ENCODE data around the gene ARHGEF10L. TPM values are rescaled to one million over a fixed set of nuclear protein-coding genes. Genes with fewer than 3 reads are reported as not detected.

ARHGEF10L gene
- total RNA-seq, 1 donor from 2014 or later: 20.3 TPM

DNA sequence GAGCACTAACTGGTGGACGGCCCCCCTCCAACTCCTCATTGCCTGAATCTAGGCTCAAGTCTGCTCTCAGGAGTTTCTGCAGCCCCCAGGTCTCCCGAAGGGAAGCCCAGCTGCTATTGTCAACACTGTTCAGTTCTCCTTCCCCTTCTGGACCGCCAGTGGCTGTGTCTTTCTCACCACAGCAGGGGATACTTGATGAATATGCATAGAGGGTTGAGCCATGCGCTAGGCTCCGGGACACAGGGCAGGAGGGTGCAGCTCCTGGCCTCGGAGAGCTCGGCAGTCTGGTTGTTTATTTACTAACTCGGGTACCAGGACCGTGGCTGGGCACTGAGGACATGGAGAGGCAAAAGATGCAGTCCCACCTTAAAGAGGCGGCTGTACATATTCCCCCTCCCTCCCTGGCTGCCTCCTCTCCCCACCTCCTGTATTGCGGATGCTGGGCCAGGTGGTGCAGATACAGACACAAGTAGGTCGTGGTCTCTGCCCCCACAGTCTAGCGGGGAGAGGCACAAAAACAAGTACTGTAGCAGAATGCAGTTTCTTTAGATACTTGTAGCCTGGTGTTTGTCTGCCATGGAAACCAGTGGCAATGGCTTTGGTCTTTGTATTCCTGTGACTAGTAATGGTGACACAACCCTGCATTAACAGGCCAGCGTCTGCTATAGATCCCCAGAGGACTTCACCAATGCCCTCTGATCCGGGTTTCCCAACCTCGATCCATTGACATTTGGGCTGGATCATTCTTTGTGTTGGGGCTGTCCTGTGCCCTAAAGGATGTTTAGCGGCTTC lies 26.2 kb downstream of the ARHGEF10L start:
- Mint-ChIP-seq H3K36me3 (no peaks in the 10 kb centered on the region), H3K9me3 (no peaks in the 10 kb centered on the region), H3K4me1 (peaks cover 72% of the 10 kb centered on the region), H3K27ac (peak overlapping the region; percentile 81), H3K27me3 (ENCODE audit: insufficient read depth, low read depth) (peaks cover 12% of the 10 kb centered on the region), H3K4me3 (peak overlapping the region; percentile 67)
- no peak overlapping the region for H3K9ac ChIP-seq
- H3K36me3 ChIP-seq: no peaks in the 10 kb centered on the region
- H3K9me3 ChIP-seq (ENCODE audit: low read depth): no peaks in the 10 kb centered on the region
- no peak overlapping the region for H3K27ac ChIP-seq
- peaks cover 83% of the 10 kb centered on the region for H3K79me2 ChIP-seq (ENCODE audit: low read depth)
- H3F3A ChIP-seq (ENCODE audit: low read depth): peaks cover 13% of the 10 kb centered on the region
- peak overlapping the region; percentile 77 for H3K4me2 ChIP-seq
- H3K4me1 ChIP-seq: peaks cover 37% of the 10 kb centered on the region
- peaks cover 97% of the 10 kb centered on the region for H4K20me1 ChIP-seq (ENCODE audit: low read depth)
- H3K27me3 ChIP-seq: no peaks in the 10 kb centered on the region
- peak; percentile 54 for DNase-seq (ENCODE audit: low spot score)
- H3K4me3 ChIP-seq: peak overlapping the region; percentile 25
- no peak for TF ChIP-seq EZH2phosphoT487 (IDR thresholded peaks at IDR 0.05)
- TF ChIP-seq, protein P1, sequence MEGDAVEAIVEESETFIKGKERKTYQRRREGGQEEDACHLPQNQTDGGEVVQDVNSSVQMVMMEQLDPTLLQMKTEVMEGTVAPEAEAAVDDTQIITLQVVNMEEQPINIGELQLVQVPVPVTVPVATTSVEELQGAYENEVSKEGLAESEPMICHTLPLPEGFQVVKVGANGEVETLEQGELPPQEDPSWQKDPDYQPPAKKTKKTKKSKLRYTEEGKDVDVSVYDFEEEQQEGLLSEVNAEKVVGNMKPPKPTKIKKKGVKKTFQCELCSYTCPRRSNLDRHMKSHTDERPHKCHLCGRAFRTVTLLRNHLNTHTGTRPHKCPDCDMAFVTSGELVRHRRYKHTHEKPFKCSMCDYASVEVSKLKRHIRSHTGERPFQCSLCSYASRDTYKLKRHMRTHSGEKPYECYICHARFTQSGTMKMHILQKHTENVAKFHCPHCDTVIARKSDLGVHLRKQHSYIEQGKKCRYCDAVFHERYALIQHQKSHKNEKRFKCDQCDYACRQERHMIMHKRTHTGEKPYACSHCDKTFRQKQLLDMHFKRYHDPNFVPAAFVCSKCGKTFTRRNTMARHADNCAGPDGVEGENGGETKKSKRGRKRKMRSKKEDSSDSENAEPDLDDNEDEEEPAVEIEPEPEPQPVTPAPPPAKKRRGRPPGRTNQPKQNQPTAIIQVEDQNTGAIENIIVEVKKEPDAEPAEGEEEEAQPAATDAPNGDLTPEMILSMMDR (IDR thresholded peaks at IDR 0.05): no peak
- no peak overlapping the region for H2AFZ ChIP-seq (replicated peaks)

DNA sequence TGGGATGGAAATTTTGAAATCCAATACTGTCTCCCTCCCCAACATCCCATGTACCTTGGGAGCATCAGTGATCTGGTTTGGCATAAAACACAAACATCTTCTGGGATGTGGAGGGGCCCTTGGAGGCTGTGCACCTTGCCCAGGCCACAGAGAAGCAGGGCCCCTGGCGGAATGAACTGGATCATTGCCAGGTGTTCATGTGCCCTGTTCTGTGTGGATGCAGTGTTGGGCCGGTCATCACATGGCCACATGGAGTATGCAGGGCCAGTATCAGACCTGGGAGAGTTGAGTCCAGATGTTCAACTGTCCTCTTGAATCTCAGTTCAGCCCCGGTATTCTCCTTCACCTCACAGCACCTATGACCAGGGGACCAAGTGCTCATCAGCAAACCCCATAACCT lies 26.9 kb downstream of the ARHGEF10L start:
- peaks cover 13% of the 10 kb centered on the region for H3F3A ChIP-seq (ENCODE audit: low read depth)
- peaks cover 37% of the 10 kb centered on the region for H3K4me1 ChIP-seq
- peaks cover 92% of the 10 kb centered on the region for H4K20me1 ChIP-seq (ENCODE audit: low read depth)
- TF ChIP-seq EZH2 (IDR thresholded peaks at IDR 0.05) (no peak), EZH2phosphoT487 (IDR thresholded peaks at IDR 0.05) (no peak)
- TF ChIP-seq, protein P1 (IDR thresholded peaks at IDR 0.05): no peak
- no peaks in the 10 kb centered on the region for H3K36me3 ChIP-seq
- DNase-seq (ENCODE audit: low spot score): no peak
- H3K4me3 ChIP-seq: no peak overlapping the region
- H3K9ac ChIP-seq: no peak overlapping the region
- H3K79me2 ChIP-seq (ENCODE audit: low read depth): peaks cover 90% of the 10 kb centered on the region
- peaks cover 12% of the 10 kb centered on the region for H3K27me3 Mint-ChIP-seq (ENCODE audit: insufficient read depth, low read depth)
- no peak overlapping the region for H2AFZ ChIP-seq (replicated peaks)
- H3K36me3 Mint-ChIP-seq: no peaks in the 10 kb centered on the region
- H3K4me2 ChIP-seq: no peak overlapping the region
- H3K4me3 Mint-ChIP-seq: peak overlapping the region; percentile 58
- H3K4me1 Mint-ChIP-seq: peaks cover 78% of the 10 kb centered on the region
- H3K27ac ChIP-seq: no peak overlapping the region
- no peaks in the 10 kb centered on the region for H3K27me3 ChIP-seq
- no peaks in the 10 kb centered on the region for H3K9me3 ChIP-seq (ENCODE audit: low read depth)
- H3K27ac Mint-ChIP-seq: peak overlapping the region; percentile 81
- H3K9me3 Mint-ChIP-seq: no peaks in the 10 kb centered on the region

DNA sequence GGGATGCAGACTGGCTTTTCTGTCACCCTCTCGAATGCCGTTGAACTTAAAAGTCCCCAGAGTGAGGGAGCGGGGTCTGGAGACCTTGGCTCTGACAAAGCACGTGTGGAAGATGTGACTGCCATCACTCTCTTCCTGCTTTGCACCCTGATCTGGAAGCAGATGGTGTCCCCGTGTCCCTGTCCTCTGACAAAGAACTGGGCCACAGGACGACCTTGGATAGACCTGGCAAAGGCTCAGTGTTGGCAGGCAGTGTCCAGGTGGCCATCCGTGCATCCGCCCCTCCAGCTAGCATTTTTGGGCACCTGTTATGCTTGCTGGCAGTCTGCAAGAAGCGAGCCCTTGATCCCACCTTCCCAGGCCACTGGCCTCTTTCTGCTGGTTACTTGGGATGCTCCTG lies 27.4 kb downstream of the ARHGEF10L start:
- Histone ChIP-seq H3K79me2 (ENCODE audit: low read depth) (peaks cover 90% of the 10 kb centered on the region), H3F3A (ENCODE audit: low read depth) (peaks cover 13% of the 10 kb centered on the region), H3K27me3 (no peaks in the 10 kb centered on the region), H3K4me1 (peaks cover 41% of the 10 kb centered on the region), H3K9me3 (ENCODE audit: low read depth) (no peaks in the 10 kb centered on the region), H3K36me3 (no peaks in the 10 kb centered on the region), H3K27ac (no peak overlapping the region), H3K4me2 (no peak overlapping the region), H2AFZ (replicated peaks) (no peak overlapping the region), H4K20me1 (ENCODE audit: low read depth) (peaks cover 92% of the 10 kb centered on the region), H3K9ac (no peak overlapping the region), H3K4me3 (no peak overlapping the region)
- H3K9me3 Mint-ChIP-seq: no peaks in the 10 kb centered on the region
- peaks cover 79% of the 10 kb centered on the region for H3K4me1 Mint-ChIP-seq
- H3K4me3 Mint-ChIP-seq: no peak overlapping the region
- no peaks in the 10 kb centered on the region for H3K36me3 Mint-ChIP-seq
- TF ChIP-seq, protein P1 (IDR thresholded peaks at IDR 0.05): no peak
- TF ChIP-seq EZH2 (IDR thresholded peaks at IDR 0.05) (no peak), EZH2phosphoT487 (IDR thresholded peaks at IDR 0.05) (no peak)
- H3K27ac Mint-ChIP-seq: no peak overlapping the region
- peaks cover 12% of the 10 kb centered on the region for H3K27me3 Mint-ChIP-seq (ENCODE audit: insufficient read depth, low read depth)
- DNase-seq (ENCODE audit: low spot score): no peak

Data from neural progenitor cell (in vitro differentiated cells).